ENCODE results near the gene LDHD.

DNA sequence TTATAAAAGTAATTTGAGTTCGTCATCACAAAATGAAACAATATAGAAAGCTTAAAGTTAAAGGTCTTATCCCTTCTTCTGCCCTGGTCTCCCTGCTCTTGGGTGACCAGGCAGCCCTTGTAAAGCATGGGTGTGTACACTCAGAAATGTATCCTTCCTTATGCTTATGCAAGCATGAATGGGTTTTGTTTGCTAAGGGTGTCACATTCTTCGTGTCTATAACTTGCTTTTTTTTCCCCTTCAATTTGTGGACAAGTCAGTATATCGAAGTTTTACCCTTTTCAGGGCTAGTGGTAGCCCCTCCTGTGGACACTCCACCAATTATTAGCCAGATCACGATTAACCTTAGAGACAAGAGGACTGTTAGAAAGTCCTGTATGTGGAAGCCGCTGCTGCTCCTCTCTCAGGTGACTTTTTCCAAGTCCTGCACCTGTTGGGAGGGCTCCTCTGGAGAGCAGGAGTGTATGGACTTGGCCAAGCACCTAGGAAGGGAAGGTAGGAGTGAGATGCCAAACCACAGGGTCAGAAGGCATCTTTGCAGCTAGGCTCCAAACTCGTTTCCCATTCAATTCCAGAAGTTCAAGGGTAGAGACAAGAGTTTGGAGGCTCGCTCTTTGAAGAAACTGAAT lies 50.9 kb downstream of the LDHD start:
- no peak for TF ChIP-seq POLR2A (IDR thresholded peaks at IDR 0.05)
- TF ChIP-seq, protein P1, sequence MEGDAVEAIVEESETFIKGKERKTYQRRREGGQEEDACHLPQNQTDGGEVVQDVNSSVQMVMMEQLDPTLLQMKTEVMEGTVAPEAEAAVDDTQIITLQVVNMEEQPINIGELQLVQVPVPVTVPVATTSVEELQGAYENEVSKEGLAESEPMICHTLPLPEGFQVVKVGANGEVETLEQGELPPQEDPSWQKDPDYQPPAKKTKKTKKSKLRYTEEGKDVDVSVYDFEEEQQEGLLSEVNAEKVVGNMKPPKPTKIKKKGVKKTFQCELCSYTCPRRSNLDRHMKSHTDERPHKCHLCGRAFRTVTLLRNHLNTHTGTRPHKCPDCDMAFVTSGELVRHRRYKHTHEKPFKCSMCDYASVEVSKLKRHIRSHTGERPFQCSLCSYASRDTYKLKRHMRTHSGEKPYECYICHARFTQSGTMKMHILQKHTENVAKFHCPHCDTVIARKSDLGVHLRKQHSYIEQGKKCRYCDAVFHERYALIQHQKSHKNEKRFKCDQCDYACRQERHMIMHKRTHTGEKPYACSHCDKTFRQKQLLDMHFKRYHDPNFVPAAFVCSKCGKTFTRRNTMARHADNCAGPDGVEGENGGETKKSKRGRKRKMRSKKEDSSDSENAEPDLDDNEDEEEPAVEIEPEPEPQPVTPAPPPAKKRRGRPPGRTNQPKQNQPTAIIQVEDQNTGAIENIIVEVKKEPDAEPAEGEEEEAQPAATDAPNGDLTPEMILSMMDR (IDR thresholded peaks at IDR 0.05), result no peak
- TF ChIP-seq EP300 (IDR thresholded peaks at IDR 0.05), result no peak
